ENCODE measurements around the gene THAP4.
A peak's percentile ranks its signal among the peaks of the same experiment; 100 is the strongest.

THAP4 gene, protein sequence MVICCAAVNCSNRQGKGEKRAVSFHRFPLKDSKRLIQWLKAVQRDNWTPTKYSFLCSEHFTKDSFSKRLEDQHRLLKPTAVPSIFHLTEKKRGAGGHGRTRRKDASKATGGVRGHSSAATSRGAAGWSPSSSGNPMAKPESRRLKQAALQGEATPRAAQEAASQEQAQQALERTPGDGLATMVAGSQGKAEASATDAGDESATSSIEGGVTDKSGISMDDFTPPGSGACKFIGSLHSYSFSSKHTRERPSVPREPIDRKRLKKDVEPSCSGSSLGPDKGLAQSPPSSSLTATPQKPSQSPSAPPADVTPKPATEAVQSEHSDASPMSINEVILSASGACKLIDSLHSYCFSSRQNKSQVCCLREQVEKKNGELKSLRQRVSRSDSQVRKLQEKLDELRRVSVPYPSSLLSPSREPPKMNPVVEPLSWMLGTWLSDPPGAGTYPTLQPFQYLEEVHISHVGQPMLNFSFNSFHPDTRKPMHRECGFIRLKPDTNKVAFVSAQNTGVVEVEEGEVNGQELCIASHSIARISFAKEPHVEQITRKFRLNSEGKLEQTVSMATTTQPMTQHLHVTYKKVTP

DNA sequence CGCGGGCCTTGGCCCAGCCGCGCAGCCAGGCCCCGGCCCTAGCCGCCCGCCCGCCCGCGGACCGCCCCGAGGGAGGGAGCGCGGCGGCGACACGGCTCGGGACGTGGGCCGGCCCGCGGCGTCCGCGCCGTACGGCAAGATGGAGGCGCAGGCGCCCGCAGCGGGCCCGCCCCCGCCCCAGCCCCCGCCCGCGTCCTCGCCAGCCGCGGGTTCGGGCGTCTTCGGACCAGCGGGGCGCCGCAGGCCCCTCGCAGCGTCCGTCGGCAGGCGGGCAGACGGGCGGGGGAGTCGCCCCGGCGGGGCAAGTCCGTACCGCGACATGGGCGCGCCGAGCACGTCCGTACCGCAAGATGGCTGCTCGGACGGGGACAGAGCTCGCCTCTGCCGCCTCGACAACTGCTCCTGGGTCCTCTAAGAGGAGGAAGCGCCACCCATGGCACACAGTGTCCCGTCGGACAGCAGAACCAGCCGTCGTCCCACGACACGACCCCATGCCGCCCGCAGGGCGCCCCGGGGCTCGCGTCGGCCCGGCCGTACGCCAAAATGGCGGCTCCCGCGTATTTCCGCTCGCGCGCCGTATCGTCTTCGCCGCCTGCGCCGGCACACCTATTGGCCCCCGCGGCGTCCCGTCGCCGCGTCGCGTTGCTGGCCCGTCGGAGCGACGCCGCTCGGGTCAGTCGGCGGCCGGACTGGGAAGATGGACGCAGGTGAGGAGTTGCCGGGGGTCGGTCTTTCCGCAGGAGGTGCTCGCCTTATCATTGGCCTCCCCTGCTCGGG is at the start of gene THAP4, which contains the start of gene ATG4B:
Gene THAP4 (minus strand): TSS at position 141 of the 777 bp plus-strand sequence. CDS start 141 bp downstream, outside the sequence.
Gene ATG4B (plus strand): TSS at position 676 of the 777 bp plus-strand sequence. CDS start 22 bp downstream, at position 698.
- peak; percentile 56 to 65 for DNase-seq (ENCODE audit: low read depth in 1 of 2, low spot score in 1 of 2)

GRCh38 chr2:241686324-241686649 is 49.3 kb upstream of the THAP4 start:
- no peak for DNase-seq (ENCODE audit: low read depth in 1 of 2, low spot score in 1 of 2)

DNA sequence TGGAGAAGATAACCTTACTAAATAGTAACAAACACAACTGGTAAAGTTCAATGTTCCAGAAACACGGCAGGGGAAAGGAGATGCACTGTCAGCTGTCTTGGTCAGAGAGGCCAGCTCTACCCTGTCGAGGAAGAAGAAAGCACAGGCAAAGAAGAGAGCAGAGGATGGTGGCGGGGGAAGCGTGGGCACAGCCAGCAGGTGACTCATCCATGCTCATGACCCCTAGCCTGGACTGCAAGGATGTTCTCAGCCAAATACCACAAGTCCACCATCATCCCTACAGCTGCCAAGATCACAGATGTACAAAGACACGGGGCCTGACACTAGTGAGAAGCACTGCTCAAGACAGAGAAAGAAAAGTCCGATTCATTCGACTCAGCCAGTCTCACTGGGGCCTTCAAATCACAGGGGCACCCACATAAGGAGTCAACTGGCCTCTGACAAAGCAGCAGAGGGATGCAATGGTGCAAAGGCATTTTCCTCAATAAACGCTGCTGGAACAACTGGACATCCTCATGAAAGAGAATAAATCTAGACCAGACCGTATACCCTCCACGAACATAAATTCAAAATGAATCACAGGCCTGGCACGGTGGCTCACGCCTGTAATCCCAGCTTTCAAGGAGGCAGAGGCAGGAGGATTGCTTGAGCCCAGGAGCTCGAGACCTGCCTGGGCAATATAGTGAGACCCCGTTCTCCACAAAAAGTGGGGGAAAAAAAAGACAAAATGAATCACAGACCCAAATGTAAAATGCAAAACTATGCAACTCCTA is 44.1 kb upstream of the THAP4 start:
- DNase-seq (ENCODE audit: low read depth in 1 of 2, low spot score in 1 of 2): no peak

- DNase-seq (ENCODE audit: low read depth in 1 of 2, low spot score in 1 of 2): no peak
Measured at GRCh38 chr2:241680044-241680443, 43.1 kb upstream of the THAP4 start.

DNA sequence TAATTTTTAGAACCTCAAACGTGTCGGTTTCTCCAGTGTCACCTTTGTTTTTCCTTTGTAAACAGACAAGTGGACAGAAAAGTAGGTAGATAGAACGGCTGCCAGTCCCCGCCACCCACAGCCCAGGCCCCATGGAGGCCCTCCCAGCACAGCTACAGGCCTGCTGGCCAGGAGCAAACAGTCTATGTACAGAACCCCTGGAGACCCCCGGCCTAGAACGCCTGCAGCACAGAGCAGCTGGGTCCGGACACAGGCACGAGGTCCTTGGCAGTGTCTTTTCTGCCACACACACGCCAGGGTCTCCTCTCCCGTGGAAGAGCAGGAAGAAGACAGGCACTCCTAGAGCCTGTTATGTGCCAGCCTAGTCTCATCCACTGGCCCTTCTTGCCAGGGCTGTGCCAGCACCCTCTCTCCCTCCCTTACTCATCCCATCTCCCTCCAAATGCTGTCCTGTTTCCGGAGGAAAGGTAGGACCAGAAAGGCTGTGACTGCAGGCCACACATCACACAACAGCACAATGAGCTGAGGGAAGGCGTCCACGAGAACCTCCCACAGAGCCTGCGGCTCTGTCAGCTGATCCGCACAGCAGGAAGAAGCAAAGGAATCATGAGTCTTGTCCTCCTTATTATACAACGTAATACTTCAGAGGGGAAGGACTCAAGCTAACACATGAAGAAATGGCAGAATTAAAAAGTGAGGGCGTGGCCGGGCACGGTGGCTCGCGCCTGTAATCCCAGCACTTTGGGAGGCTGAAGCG is 42.0 kb upstream of the THAP4 start:
- no peak for DNase-seq (ENCODE audit: low read depth in 1 of 2, low spot score in 1 of 2)

DNA sequence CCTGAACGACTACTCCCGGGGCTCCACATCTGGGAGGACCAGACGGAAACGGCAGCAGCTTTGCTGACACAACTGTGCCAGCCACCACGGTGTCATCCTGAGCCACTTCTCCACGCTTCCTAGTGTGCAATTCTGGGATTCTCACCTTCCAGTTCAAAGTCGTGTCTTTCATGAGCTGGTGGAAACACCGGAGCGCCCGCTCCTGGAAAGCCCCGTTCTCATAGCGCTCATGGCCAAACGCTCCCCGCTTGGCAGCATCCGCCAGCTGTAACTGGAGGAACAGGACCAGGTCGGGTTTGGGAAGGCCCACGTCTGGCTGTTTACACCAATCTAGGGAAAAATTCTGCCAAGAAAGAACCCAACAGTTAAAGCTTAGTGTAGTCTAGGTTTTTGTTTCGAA is 41.3 kb upstream of the THAP4 start:
- DNase-seq (ENCODE audit: low read depth in 1 of 2, low spot score in 1 of 2): no peak

DNA sequence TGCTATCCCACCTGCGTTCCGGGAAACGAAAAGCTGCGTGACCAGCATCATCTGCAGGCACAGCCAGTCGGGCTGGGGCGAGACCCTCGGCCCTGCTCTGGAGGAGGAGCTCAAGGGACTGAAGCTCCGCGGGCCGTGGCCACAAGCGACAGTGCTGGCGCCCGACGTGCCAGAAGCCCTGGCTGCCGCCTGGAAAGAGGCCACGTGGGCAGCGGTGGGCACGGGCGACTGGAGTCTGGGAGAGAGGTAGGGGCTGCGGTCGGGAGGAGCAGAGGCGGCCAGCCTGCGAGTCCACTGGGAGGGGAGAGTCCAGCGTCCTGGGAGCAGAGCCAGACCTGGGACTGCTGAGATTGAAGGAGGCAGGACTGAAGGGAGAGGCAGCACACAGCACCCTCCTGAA is 40.4 kb upstream of the THAP4 start:
- DNase-seq (ENCODE audit: low read depth in 1 of 2, low spot score in 1 of 2): no peak

DNA sequence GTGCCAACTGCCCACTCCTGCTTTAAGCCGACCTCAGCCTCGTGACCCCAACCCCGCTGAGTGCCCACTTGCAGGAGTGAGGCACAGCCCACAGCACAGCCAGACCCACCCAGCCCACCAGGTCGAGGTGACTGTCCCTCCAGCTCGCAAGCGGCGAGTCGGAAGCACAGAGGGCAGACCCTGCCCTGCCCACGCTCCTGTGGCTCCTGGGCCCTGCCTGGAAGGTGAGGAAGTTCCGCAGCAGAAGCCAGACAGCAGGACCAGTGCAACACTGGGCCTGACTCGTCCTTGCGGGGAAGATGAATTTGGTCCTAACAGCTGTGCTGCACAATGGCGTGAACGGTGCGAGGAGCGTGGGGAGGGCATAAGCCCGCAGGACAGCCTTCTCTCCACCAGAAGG is 39.7 kb upstream of the THAP4 start:
- DNase-seq (ENCODE audit: low read depth in 1 of 2, low spot score in 1 of 2): no peak

DNA sequence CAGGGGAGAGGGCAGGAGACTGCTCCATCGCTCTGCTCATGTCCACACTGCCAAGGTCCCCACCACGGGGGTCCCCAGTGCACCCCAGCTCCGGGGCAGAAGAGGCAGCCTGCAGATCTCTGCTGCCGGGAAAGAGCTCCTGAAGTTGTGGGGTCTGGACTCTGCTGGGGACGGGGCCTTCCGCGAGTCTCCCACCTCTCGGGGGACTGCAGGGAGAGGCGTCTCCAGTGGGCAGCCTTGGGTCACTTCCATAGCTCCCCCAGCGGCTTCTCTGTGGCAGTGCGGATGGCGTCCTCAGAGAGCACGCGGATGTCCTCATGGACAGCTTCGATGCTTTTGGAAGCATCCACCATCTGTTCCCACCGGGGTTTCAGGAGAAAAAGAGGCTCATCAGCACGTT is 38.9 kb upstream of the THAP4 start:
- no peak for DNase-seq (ENCODE audit: low read depth in 1 of 2, low spot score in 1 of 2)

DNA sequence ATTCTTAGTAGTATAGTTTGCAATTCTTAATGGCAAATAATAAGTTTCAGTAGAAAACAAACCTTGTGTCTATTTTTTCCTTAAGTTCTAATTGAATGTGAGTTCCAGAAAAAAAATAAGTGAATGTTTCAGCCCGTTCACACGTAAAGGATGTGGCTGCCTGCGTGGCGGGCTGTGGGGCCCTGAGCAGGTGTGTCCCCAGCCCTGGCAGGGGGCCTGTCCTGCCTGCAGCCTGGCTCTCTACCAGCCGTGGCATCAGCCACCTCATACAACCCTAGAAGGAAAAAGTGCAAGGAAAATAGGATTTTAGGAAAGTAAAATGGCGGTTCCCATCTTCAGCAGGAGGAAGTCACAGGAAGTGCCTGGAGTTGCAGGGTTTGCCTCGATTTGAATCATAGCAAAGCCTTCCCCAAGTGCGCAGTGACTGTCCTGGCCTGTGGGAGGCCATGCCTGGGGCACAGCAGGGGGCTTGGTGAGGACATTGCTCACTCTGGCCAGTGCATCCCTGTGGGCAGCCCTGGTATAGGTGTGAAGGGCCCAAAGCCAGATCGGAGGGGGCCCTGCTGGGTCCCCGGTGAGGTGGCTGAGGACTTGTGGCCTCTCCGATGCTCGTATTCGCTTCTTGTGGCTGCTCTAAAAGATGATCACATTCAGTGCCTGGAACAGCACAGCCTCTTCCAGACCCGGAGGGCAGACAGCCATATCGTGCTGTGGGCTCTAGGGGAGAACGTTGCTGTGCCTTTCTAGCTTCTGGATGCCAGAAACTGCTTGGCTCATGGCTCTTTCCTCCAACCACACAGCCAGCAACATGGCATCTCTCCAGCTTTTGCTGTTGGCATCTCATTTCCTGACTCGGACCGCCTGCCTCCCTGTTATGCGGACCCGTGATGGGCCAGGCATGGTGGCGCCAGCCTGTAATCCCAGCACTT is 37.1 kb upstream of the THAP4 start:
- no peak for DNase-seq (ENCODE audit: low read depth in 1 of 2, low spot score in 1 of 2)

- no peak for DNase-seq (ENCODE audit: low read depth in 1 of 2, low spot score in 1 of 2)
Measured at GRCh38 chr2:241673189-241673663, 36.3 kb upstream of the THAP4 start.

DNA sequence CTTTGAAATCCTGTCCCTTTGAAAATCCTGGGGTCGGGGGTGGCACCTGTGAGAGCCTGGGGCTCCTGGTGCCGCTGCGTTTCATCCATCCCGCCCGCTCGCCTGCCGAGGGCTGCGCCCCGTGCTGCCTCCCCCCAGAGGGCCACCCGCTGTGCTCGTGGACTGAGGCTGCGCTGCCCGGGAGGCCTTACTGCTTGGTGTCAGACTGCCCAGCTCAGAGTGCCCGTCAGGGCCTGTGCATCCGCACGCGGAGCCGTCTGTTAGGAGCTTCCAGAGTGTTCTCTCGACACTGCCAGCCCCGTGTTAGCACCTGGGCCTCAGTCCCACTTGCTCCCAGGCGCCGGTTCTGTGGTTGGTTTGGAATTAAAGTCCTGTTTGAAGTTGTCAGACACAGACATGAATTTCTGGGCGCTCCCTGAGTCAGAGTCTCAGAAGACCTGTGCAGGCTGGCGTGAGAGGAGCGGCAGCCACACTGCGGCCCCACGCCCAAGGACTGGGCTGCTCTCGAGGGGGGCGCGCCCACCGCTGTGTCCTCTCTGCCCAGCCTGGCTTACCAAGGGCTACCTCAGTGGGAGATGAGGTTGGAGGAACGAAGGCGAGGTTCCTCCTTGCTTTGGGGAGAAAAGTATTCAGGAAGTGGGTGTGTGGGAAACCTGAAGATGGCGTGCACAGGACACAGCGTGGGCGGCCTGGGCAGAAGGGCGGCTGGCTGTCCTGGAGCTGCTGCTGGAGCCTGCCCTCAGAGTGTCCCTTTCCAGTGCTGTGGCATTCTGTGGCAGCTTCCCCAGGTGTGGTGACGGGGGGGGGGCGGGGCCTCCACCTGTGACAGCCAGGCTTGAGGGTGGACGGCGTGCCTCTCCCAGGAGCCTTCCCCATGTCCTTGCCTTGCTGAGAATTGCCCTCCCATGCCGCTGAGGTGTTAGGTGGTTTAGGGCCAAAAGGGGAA is 35.6 kb upstream of the THAP4 start:
- no peak for DNase-seq (ENCODE audit: low read depth in 1 of 2, low spot score in 1 of 2)

GRCh38 chr2:241671457-241672240 is 34.7 kb upstream of the THAP4 start:
- DNase-seq (ENCODE audit: low read depth in 1 of 2, low spot score in 1 of 2): no peak

GRCh38 chr2:241670333-241671110 is 33.6 kb upstream of the THAP4 start:
- DNase-seq (ENCODE audit: low read depth in 1 of 2, low spot score in 1 of 2): no peak

DNA sequence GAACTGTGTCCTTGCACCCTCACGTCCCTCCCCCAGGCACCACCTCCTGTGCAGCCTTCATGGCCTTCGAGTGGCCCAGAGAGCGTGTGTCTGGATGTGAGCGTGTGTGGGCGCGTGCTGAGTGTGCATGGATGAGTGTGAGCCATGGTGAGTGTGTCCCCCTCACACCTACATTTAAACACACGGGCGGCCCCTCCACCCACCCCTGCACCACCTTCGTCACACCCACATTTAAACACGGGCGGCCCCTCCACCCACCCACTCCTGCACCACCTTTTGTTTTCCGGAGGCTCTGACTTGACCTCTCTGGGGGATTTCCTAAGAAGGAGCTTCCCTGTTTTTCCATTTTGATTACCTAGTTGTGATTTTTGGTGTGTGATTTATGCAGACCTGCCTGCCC is 31.9 kb upstream of the THAP4 start:
- no peak for DNase-seq (ENCODE audit: low read depth in 1 of 2, low spot score in 1 of 2)

- no peak for DNase-seq (ENCODE audit: low read depth in 1 of 2, low spot score in 1 of 2)
Measured at GRCh38 chr2:241668354-241668753, 31.4 kb upstream of the THAP4 start.

All from activated T-helper 1 cell treated with anti-CD3 and anti-CD28 coated beads, Interleukin-2, amount 50 U/mL, for 16 hours (primary cell).